LHCN-M2 (cell line): ENCODE measurements around the gene CIAPIN1. TPM values are rescaled to one million over a fixed set of nuclear protein-coding genes. Genes with fewer than 3 reads are reported as not detected.
"Not testable (repeated sequence)": the region's sequence is repeated elsewhere in the genome, so short reads cannot be mapped to it uniquely, and the experiment has no call there.

Experiments
- DNase-seq: peaks from one replicate; pipeline ENCODE4 v3.0.0-alpha.2; 2012; ENCODE audit warnings: low read depth
- total RNA-seq: library from RNA; depleted of rRNA; stranded (reverse); fragments of >200 nt; gene quantifications from 2 replicates; pipeline ENCODE4 v1.2.3, GENCODE V29; 2014

The CIAPIN1 gene
- total RNA-seq, 1 experiment from 2014 or later: 56.9 TPM

DNA sequence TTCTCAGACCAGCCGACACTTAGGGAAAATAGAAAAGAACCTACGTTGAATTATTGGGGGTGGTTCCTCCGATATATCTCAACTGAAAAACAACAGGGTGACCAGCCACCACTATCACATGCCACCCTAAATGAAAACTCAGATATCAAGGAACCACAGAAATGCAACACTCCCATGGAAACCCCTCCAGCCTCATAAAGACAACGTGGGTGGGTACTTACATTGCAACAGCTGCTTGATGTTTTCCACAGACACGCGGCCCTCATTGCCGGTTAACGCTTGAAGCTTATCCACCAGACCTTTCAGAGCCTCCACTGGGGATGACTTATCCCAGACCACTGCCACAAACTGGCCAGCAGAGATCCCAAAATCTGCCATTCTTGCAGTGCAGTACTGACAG lies 6.6 kb downstream of the CIAPIN1 start:
- DNase-seq: not testable (repeated sequence)

DNA sequence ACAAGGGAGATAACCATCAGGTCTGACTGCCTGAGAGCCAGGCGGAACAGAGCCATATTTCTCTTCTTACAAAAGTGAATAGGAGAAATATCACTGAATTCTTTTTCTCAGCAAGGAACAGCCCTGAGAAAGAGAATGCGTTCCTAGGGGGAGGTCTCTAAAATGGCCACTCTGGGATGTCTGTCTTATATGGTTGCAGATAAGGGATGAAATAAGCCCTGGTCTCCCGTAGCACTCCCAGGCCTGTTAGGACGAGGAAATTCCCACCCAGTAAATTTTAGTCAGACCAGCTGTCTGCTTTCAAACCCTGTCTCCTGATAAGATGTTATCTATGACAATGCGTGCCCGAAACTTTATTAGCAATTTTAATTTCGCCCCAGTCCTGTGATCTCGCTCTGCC lies 7.2 kb downstream of the CIAPIN1 start:
- DNase-seq: not testable (repeated sequence)

DNA sequence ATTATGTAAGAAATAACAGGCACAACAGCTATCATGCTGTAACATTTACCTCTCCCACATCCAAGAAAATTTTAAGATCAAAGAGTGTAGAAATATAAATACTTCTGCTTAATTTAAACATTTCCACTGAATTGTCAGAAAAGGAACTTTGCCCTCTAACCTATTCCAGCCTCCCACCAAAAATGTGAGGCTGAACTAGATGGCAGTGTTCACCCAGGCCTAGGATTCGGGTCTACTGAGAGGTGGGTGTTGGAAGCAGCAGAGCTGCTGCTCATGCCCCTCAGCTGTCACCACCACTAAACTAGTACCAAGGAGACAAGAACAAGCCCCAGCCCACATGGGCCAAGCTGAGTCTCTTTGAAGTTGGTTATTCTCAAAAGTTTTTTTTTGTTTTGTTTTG lies 11.3 kb downstream of the CIAPIN1 start:
- no peak for DNase-seq

DNA sequence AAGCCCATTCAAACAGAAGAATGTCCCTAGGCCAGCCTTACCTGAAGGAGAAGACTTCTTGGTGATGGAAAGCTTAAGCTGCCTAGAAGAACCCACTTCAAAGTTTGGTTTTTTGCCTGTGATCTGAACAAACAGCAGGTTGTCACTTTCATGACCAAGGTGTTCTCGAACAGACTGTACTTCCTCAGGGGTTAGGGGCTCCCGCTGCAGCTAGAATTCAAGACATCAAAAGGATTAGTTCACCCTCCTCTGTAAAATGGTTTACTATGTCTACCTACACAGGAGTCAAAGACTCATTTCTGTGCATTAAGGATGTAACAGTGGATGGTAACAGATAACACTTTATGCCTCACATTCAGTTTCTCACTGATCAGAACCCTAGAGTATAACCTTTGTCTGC lies 13.2 kb downstream of the CIAPIN1 start:
- no peak for DNase-seq

GRCh38 chr16:57432989-57433388 lies 14.2 kb downstream of the CIAPIN1 start:
- no peak for DNase-seq

DNA sequence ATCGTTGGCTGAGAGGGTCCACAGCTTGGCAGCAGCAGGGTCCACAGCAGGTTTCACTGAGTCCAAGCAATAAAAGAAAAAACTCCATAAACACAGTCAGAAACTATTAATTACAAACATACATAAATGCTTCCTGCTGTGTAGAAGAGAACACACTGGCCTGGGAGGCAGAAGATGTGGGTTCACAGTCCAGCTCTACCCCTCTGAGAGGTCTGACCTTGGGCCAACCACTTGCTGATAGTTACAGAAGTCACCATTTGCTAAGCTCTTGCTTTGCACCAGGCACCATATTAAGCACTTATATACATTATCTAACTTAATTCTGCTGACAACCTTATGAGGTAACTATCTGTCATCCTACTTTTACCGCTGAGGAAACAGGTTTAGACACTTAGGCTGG lies 14.7 kb downstream of the CIAPIN1 start:
- DNase-seq: no peak

DNA sequence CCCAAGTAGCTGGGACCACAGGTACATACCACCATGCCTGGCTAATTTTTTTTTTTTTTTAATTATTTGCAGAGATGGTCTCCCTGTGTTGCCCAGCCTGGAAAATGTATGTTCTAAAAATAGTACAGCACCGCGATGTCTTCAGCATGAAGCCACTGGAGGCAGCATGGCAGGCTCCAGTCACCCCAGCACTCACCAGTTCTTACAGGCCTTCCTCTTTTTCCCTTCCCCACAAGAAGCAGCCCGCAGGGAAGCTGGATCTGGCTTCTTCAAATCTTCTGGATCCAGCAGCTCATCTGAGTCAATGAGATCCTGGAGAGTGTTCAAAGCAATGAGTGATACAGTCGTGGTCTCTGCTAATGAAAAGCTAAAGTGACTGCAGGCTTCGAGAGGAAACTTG lies 16.2 kb downstream of the CIAPIN1 start:
- no peak for DNase-seq

DNA sequence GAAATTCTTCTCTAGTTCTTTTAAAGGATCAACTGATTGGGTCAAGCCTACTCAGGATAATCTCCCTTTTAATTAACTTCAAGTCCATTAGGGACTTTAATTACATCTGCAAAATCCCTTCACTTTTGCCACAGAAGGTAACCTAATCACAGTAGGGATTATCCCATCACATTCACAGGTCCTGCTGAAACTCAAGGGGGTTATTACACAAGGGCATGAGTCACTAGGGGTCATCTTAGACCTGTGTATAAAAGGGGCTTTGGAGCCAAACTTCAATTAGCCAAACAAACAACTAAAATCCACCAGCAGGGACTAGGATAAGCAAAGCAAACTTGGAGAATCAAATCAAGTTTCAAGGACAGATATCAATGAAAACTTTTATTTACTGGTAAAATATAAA lies 19.4 kb downstream of the CIAPIN1 start:
- no peak for DNase-seq

DNA sequence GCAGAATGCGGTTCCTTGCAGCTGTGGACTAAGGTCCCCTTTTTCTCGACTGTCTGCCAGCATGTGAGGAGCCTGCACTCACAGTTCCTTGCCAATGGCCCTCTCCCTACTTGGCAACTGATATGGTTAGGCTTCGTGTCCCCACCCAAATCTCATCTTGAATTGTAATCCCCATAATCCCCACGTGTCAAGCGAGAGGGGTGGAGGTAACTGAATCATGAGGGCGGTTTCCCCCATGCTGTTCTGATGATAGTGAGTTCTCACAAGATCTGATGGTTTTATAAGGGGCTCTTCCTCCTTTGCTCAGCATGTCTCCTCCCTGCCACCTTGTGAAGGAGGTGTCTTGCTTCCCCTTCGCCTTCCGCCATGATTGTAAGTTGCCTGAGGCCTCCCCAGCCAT lies 19.9 kb downstream of the CIAPIN1 start:
- DNase-seq: no peak

DNA sequence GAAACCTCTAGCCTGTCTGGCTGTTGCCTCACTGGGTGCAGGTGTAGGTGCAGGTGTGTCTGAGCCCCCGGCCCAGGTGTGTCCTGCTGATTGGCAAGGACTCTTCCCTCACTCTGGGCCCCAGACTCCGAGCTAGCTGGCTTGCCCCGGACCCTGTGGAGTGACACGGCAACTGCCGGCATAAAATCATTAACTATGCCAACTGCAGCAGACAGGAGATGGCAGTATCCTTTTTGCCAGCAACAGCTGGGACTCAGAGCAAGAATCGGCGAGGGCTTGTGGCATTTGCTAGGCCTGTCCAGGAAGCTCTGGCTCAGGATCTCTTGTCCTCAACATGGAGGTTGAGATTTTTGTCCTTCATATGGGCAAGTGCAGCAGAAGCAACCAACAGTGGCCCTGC lies 20.8 kb downstream of the CIAPIN1 start:
- DNase-seq: no peak

GRCh38 chr16:57424583-57424982 lies 22.6 kb downstream of the CIAPIN1 start:
- DNase-seq: no peak

GRCh38 chr16:57423152-57423551 lies 24.0 kb downstream of the CIAPIN1 start:
- no peak for DNase-seq

DNA sequence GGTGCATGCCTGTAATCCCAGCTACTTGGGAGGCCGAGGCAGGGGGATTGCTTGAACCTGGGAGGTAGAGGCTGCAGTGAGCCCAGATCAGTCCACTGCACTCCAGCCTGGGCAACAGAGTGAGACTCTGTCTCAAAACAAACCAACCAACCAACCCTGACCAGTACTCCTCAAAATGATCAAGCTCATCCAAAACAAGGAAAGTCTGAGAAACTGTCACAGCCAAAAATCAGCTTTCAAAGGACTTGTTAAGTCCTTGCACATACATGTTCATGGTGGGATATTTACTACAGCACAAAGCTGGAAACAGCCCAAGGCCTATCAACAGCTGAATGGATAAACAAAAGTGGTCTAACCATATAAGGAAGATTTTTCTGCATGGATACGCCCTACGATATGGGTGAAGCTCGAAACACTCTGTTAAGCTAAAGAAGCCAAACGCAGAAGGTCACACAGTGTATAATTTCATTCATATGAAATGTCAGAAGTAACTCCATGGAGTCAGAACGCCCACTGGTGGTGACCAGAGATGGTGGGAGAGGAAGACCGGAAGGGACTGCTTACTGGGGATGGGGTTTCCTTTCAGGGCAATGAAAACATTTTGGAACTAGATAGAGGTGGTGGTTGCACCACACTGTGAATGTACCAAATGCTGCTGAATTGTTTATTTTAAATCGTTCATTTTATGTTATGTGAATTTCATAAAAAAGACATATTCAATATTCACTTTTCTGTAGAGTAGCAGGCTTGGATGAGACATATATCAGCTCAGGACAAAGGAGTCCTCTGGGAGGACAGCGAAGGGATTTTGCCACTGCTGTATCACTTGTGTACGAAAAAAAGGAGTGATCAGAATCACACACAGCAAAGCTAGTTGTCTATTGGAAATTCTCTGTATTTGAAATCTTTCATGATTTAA lies 24.9 kb downstream of the CIAPIN1 start:
- DNase-seq: peak; percentile 73

- DNase-seq: no peak
Observed at GRCh38 chr16:57419506-57419905, 27.7 kb downstream of the CIAPIN1 start.

- DNase-seq: no peak
Observed at GRCh38 chr16:57416084-57416483, 31.1 kb downstream of the CIAPIN1 start.

DNA sequence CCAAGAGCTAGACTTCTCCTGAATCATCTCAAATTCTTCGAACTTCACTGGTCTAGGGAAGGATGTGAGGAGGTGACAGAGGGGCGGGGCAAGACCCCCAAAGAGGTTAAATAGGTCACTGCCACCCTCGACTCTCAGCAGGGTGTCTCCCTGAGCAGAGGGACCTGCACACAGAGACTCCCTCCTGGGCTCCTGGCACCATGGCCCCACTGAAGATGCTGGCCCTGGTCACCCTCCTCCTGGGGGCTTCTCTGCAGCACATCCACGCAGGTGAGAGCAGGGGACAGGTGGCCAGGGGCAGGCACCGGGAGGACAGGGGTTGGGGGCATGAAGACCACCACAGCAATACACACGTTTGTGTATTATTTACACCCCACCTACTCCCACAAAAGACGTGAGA lies 33.5 kb downstream of the CIAPIN1 start:
- DNase-seq: no peak

- DNase-seq: no peak
Observed at GRCh38 chr16:57413301-57413730, 33.9 kb downstream of the CIAPIN1 start.

DNA sequence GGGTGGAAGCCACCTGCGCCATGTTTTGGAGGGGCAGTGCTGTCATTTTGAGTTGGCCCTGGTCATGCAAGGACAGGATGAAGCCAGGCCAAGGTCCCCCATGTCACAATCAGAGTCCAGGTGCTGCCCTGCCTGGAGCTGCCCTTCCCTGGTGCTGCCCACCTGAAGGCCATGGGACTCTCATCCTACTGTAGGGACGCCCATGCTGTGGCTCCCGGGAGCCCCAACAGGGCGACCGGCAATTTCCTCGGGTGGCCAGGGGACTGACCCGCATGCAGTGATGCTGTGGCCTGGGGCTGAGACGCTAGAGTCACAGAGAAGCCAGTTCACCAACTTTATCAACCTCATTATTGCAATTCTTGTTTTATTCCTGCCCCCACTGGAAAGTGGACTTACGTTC lies 34.6 kb downstream of the CIAPIN1 start:
- no peak for DNase-seq

DNA sequence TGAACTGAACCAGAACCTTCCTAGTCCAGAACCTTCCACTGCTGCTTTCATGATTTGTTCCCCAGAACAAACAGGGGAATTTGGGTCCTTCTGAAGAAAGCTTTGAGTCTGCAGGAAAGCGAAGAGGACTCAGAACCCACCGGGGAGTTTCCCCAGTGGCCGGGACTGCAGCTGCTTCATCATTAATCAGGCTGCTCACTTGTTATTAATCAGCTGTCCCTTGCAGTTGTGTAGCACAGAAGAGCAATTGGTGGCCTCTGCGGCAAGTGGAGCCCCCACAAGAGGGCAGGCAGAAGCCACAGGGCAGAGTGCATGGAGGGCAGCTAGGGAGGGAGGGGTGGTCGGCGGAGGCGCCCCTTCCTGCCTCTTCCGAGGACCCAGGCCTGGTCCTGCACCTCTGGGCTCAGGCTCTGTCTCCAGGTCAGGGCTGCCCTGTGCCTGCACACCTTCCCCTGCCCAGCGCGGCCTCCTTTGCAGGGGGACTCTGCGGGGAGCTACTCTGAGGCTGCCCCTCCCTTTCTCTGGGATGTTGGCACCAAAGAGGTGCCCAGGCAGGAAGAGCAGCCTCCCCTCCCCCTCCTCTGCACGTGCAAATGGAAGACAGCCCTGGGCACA lies 35.7 kb downstream of the CIAPIN1 start:
- DNase-seq: peak; percentile 65

DNA sequence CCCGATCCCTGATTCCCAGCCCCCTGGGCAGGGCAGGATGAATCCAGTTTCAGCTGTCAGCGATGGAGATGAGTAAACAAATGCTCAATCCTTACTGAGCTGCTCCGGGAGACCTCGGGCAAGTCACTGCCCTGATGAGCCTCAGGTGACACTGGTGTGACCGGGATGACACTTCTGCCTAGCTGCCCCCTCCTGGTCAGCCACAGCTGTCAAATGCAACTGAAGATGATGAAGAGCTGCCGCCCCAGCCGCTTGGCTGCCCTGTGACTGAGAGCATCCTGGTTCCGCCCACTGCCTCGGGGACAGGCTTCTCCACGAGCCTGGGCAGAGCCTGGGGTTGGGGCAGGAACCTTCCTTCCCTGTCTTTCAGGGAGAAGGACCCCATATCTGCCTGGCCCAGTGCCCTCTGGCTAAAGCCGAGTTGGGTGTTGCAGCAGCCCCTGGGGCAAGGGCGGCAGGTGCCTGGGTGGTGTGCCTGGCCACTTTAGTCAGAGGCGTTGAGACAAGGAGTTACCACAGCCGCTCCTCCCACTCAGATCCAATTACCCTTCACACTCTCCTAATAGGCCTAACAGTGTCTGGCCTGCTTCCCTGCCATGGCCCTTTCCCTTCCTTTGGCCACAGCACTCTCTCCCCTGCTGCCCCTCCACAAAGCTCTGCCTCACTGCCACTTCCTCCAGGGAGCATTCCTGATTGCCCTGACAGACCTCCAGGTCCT lies 37.2 kb downstream of the CIAPIN1 start:
- peak; percentile 32 for DNase-seq

GRCh38 chr16:57409065-57409464 lies 38.1 kb downstream of the CIAPIN1 start:
- no peak for DNase-seq
